Astrocyte (in vitro differentiated cells and primary cell): ENCODE results near the gene PACRG. TPM values are rescaled to one million over a fixed set of nuclear protein-coding genes. Genes with fewer than 3 reads are reported as not detected.

Source experiments
- DNase-seq: peaks from one replicate; pipeline ENCODE4 v3.0.0-alpha.2; 2010; ENCODE audit warnings: low read depth
- FAIRE-seq: peaks from 2 replicates; lab custom pipeline; 2011; peaks lifted over from hg19 to GRCh38; lab: Jason Lieb, UNC
- H2AFZ ChIP-seq: 2 replicates; pipeline ENCODE4 v1.6.0; 2012; ENCODE audit warnings: low read depth, low read length, inconsistent platforms
- H3K27ac ChIP-seq: 2 replicates; pipeline ENCODE4 v1.5.1; 2011; ENCODE audit warnings: low read depth, low read length, inconsistent platforms
- H3K27me3 ChIP-seq: 2 replicates; pipeline ENCODE4 v1.6.0; 2011; ENCODE audit warnings: low read length, inconsistent platforms; ENCODE audit not compliant: insufficient read depth
- H3K36me3 ChIP-seq: 2 replicates; pipeline ENCODE4 v1.5.1; 2011; ENCODE audit warnings: low read length, inconsistent platforms; ENCODE audit not compliant: insufficient read depth
- H3K4me1 ChIP-seq: 2 replicates; pipeline ENCODE4 v1.5.1; 2011; ENCODE audit warnings: low read length, inconsistent platforms; ENCODE audit not compliant: insufficient read depth
- H3K4me2 ChIP-seq: 2 replicates; pipeline ENCODE4 v1.6.0; 2012; ENCODE audit warnings: low read length, inconsistent platforms
- H3K4me3 ChIP-seq: 2 replicates; pipeline ENCODE4 v1.5.1; 2011; ENCODE audit warnings: low read depth, mild to moderate bottlenecking, low read length, inconsistent platforms; ENCODE audit not compliant: insufficient read depth
- H3K79me2 ChIP-seq: 2 replicates; pipeline ENCODE4 v1.6.0; 2012; ENCODE audit warnings: mild to moderate bottlenecking, low read length, inconsistent platforms; ENCODE audit not compliant: insufficient read depth
- H3K9ac ChIP-seq: 2 replicates; pipeline ENCODE4 v1.6.0; 2012; ENCODE audit warnings: mild to moderate bottlenecking, low read length, inconsistent platforms
- H3K9me3 ChIP-seq: 2 replicates; pipeline ENCODE4 v1.5.1; 2012; ENCODE audit warnings: low read depth, mild to moderate bottlenecking, low read length, inconsistent platforms; ENCODE audit not compliant: insufficient read depth
- H4K20me1 ChIP-seq: 2 replicates; pipeline ENCODE4 v1.6.0; 2012; ENCODE audit warnings: low read length, inconsistent platforms; ENCODE audit not compliant: insufficient read depth
- H3K27ac Mint-ChIP-seq: one replicate; pipeline ENCODE4 v1.8.0; 2021; ENCODE audit warnings: mild to moderate bottlenecking, mixed read lengths; ENCODE audit not compliant: unreplicated experiment
- H3K27me3 Mint-ChIP-seq: one replicate; pipeline ENCODE4 v1.8.0; 2021; ENCODE audit warnings: low read depth, mixed read lengths; ENCODE audit not compliant: unreplicated experiment
- H3K36me3 Mint-ChIP-seq: one replicate; pipeline ENCODE4 v1.8.0; 2021; ENCODE audit warnings: low read depth, mixed read lengths; ENCODE audit not compliant: unreplicated experiment
- H3K4me1 Mint-ChIP-seq: one replicate; pipeline ENCODE4 v1.8.0; 2021; ENCODE audit warnings: low read depth, mixed read lengths; ENCODE audit not compliant: unreplicated experiment
- H3K4me3 Mint-ChIP-seq: one replicate; pipeline ENCODE4 v1.8.0; 2021; ENCODE audit warnings: mild to moderate bottlenecking, moderate library complexity, mixed read lengths; ENCODE audit not compliant: unreplicated experiment
- H3K9me3 Mint-ChIP-seq: one replicate; pipeline ENCODE4 v1.8.0; 2021; ENCODE audit warnings: mild to moderate bottlenecking, mixed read lengths; ENCODE audit not compliant: unreplicated experiment
- CTCF ChIP-seq: IDR thresholded peaks from 2 replicates; pipeline ENCODE4 v1.5.1; 2011; ENCODE audit warnings: low read depth, mild to moderate bottlenecking, inconsistent platforms, low read length, moderate library complexity; ENCODE audit not compliant: insufficient read depth
- EZH2 ChIP-seq: IDR thresholded peaks from 2 replicates; pipeline ENCODE4 v1.6.1; 2012; ENCODE audit warnings: mild to moderate bottlenecking, low read length, inconsistent platforms; ENCODE audit not compliant: insufficient read depth
- total RNA-seq: library from RNA; stranded (reverse); gene quantifications from 2 replicates; pipeline ENCODE4 v1.2.1, GENCODE V29; 2021

The PACRG gene
- total RNA-seq, 1 donor from 2014 or later: not detected

DNA sequence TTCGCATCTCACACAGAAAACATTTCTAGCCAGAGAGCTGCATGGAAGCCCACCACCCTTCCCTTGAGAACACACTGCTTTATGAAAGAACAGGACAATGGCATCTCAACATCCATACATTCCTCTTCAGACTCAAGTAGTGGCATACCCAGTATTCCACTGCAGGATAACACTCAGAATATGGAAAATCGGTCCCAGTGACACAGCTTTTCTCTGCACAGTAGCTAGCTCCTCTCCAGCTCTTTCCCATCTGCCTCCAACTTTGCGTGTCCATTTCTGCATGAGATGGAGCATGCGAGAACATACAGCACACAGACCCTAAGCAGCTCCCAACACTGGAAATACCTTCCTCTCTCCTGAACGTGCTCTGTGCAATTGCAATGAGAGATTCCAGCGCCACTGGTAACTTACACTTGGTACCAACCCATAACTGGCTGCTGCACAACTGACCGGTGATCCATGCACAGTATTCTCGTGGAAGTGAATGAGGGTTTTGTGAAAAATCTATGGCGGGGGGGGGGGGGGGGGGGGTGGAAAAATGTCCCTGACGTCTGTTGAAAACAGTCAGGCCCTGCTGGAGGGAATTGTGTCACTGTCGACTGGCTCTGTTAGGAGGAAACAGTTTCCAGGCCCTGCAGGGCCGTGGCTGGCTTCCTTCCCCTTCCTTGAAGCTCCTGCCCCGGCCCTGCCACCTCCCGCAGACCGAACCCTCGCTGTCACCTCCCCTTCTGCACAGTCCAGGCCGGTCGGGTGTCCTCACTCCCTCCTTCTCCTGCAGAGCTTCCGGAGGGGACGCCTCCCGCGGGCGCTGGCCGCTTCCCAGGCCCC lies 420.9 kb downstream of the PACRG start:
- no peaks in the 10 kb centered on the region for H3K79me2 ChIP-seq
- H3K4me3 Mint-ChIP-seq: no peak overlapping the region

DNA sequence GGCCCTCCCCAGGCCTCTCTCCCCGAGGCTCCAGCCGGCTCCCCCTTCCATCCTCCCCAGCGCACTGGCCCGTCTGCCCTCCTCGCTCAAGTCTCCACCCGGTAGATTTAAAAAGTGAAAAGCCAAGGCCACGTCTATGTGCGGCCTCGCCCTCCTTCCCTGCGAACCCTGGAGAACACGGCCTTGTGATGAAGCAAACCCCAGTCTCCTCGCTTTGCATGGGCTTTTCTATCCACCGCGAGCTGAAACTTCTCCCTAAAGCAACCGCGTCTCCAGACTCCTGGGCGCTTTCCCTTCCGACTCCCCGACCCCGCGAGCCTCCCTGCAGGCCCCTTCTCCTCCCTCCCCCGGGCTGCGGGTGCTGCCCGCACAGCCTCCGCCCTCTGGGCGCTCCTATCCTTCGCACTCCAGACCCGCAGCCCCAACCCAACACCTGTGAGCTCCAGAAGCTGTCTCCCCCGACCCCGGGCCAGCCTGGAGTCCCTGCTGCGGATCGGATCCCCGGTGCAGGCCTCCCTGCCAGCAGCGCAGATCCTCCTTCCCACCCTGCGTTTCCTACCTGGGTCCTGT lies 421.6 kb downstream of the PACRG start:
- DNase-seq: no peak
- Mint-ChIP-seq H3K36me3 (no peaks in the 10 kb centered on the region), H3K27me3 (peaks cover 4% of the 10 kb centered on the region), H3K4me1 (peaks cover 6% of the 10 kb centered on the region), H3K4me3 (no peak overlapping the region), H3K9me3 (peaks cover 3% of the 10 kb centered on the region), H3K27ac (no peak overlapping the region)
- H3K4me1 ChIP-seq: no peaks in the 10 kb centered on the region
- H3K27ac ChIP-seq: no peak overlapping the region
- H3K36me3 ChIP-seq: no peaks in the 10 kb centered on the region
- H3K4me3 ChIP-seq: no peak overlapping the region
- H3K79me2 ChIP-seq: no peaks in the 10 kb centered on the region
- no peaks in the 10 kb centered on the region for H4K20me1 ChIP-seq
- H3K4me2 ChIP-seq: no peak overlapping the region
- no peaks in the 10 kb centered on the region for H3K27me3 ChIP-seq
- TF ChIP-seq EZH2 (no peak), CTCF (no peak)
- H3K9me3 ChIP-seq: no peaks in the 10 kb centered on the region
- no peak for FAIRE-seq
- H3K9ac ChIP-seq: no peak overlapping the region
- no peak overlapping the region for H2AFZ ChIP-seq

More for the DNA sequence above, 420.9 kb downstream of the PACRG start:
- Histone ChIP-seq H3K9ac (no peak overlapping the region), H4K20me1 (no peaks in the 10 kb centered on the region), H3K36me3 (no peaks in the 10 kb centered on the region), H3K4me1 (no peaks in the 10 kb centered on the region), H2AFZ (no peak overlapping the region), H3K4me3 (no peak overlapping the region), H3K27ac (no peak overlapping the region), H3K9me3 (no peaks in the 10 kb centered on the region), H3K27me3 (no peaks in the 10 kb centered on the region), H3K4me2 (no peak overlapping the region)
- no peak for TF ChIP-seq EZH2
- no peak for TF ChIP-seq CTCF
- no peak for FAIRE-seq
- H3K4me1 Mint-ChIP-seq: peaks cover 6% of the 10 kb centered on the region
- H3K9me3 Mint-ChIP-seq: peaks cover 3% of the 10 kb centered on the region
- no peaks in the 10 kb centered on the region for H3K36me3 Mint-ChIP-seq
- peaks cover 4% of the 10 kb centered on the region for H3K27me3 Mint-ChIP-seq
- DNase-seq: no peak
- no peak overlapping the region for H3K27ac Mint-ChIP-seq

DNA sequence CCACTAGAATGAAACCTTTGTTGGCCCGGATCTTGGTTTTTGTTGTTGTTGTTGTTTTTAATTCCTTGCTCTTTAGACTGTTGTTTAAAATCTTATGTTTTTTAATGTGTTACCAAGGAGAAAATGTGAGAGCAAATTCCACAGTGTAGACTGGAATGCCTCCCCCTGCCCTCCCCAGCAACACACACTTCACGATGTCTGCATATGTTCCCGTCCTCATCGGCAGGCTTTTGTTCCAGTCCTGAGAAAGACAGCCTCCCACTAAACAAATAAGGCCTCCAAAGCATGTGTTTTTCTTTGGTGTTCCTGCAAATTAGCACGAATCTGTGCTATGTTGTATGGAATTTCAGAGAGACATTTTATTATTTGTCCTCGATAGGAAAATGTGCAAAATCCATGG lies 423.4 kb downstream of the PACRG start:
- no peak overlapping the region for H3K9ac ChIP-seq
- H3K27me3 ChIP-seq: no peaks in the 10 kb centered on the region
- H3K36me3 ChIP-seq: no peaks in the 10 kb centered on the region
- peaks cover under 1% of the 10 kb centered on the region for H3K4me1 Mint-ChIP-seq
- H2AFZ ChIP-seq: peak overlapping the region; percentile 9
- no peaks in the 10 kb centered on the region for H3K36me3 Mint-ChIP-seq
- no peaks in the 10 kb centered on the region for H3K9me3 ChIP-seq
- no peaks in the 10 kb centered on the region for H4K20me1 ChIP-seq
- no peak overlapping the region for H3K27ac Mint-ChIP-seq
- H3K4me1 ChIP-seq: no peaks in the 10 kb centered on the region
- H3K79me2 ChIP-seq: no peaks in the 10 kb centered on the region
- H3K4me3 Mint-ChIP-seq: no peak overlapping the region
- FAIRE-seq: no peak
- no peak overlapping the region for H3K4me3 ChIP-seq
- peak overlapping the region; percentile 3 for H3K4me2 ChIP-seq
- no peaks in the 10 kb centered on the region for H3K9me3 Mint-ChIP-seq
- no peak for TF ChIP-seq EZH2
- TF ChIP-seq CTCF: no peak
- no peak overlapping the region for H3K27ac ChIP-seq
- DNase-seq: no peak
- peaks cover 5% of the 10 kb centered on the region for H3K27me3 Mint-ChIP-seq
